Spleen (tissue), 11 donors: ENCODE results near the gene CLCNKA. TPM values are rescaled to one million over a fixed set of nuclear protein-coding genes. Genes with fewer than 3 reads are reported as not detected.
"Not testable (repeated sequence)": the region's sequence is repeated elsewhere in the genome, so short reads cannot be mapped to it uniquely, and the experiment has no call there.

Experiments used
- DNase-seq: peaks from one replicate; pipeline ENCODE4 v3.0.0-alpha.2; 2020
- H3K27ac ChIP-seq, 8 donors: fragments of 200-600 bp; sonication (generic) in 7 of 8; 1 replicate in 4 of 8; 2 replicates in 4 of 8; pipeline versions ENCODE4 v1.5.0 to v1.8.0; 2016 to 2021; ENCODE audit warnings: inconsistent platforms in 4 of 8, mild to moderate bottlenecking in 4 of 8, moderate library complexity in 1 of 8
- H3K27me3 ChIP-seq, 7 donors: fragments of 200-600 bp; sonication (generic) in 6 of 7; replicated peaks in 1 of 7; 1 replicate in 4 of 7; 2 replicates in 3 of 7; pipeline versions ENCODE4 v1.5.0 to v1.8.0; 2016 to 2021; ENCODE audit warnings: inconsistent platforms in 3 of 7, mild to moderate bottlenecking in 1 of 7
- H3K36me3 ChIP-seq, 6 donors: fragments of 200-600 bp; sonication (generic) in 5 of 6; 1 replicate in 4 of 6; 2 replicates in 2 of 6; pipeline versions ENCODE4 v1.5.0 to v1.8.0; 2016 to 2021; ENCODE audit warnings: inconsistent platforms in 2 of 6
- H3K4me1 ChIP-seq, 6 donors: fragments of 200-600 bp; sonication (generic) in 5 of 6; 1 replicate in 3 of 6; 2 replicates in 3 of 6; pipeline versions ENCODE4 v1.5.0 to v1.8.0; 2016 to 2021; ENCODE audit warnings: inconsistent platforms in 3 of 6
- H3K4me3 ChIP-seq, 8 donors: fragments of 200-600 bp; sonication (generic) in 7 of 8; 1 replicate in 4 of 8; 2 replicates in 4 of 8; pipeline versions ENCODE4 v1.5.0 to v1.8.0; 2016 to 2021; ENCODE audit warnings: inconsistent platforms in 4 of 8, mild to moderate bottlenecking in 4 of 8, moderate library complexity in 2 of 8
- H3K9me3 ChIP-seq, 8 donors: fragments of 200-600 bp; sonication (generic) in 7 of 8; 1 replicate in 4 of 8; 2 replicates in 4 of 8; pipeline versions ENCODE4 v1.5.0 to v1.8.0; 2016 to 2021; ENCODE audit warnings: inconsistent platforms in 4 of 8
- CTCF ChIP-seq, 11 experiments: fragments of 200-600 bp in 7 of 11; fragments of 450-650 bp in 4 of 11; sonication (generic) in 4 of 11; IDR thresholded peaks in 8 of 11; conservative IDR thresholded peaks in 3 of 11; 1 replicate in 7 of 11; 2 replicates in 4 of 11; pipeline versions ENCODE4 v1.4.0 to v1.8.0; 2016 to 2021; ENCODE audit warnings: antibody characterized with exemption in 11 of 11, inconsistent platforms in 4 of 11, mild to moderate bottlenecking in 1 of 11
- POLR2A ChIP-seq, 3 donors: fragments of 450-650 bp; IDR thresholded peaks; one replicate each; pipeline ENCODE4 v1.5.1; 2017; ENCODE audit warnings: antibody characterized with exemption in 3 of 3, mild to moderate bottlenecking in 1 of 3
- POLR2AphosphoS5 ChIP-seq, 3 donors: sonication (generic); formaldehyde crosslinking; IDR thresholded peaks; one replicate each; pipeline ENCODE4 v1.5.1; 2017; ENCODE audit warnings: antibody characterized with exemption in 3 of 3
- WGBS, 5 donors: extraction: QIAGEN DNeasy Blood & Tissue Kit in 3 of 5; methylation state at CpG; one replicate each; pipeline versions ENCODE4 v1.1.5 to v1.1.7; 2013 to 2018; 5-methylcytosine and 5-hydroxymethylcytosine counted together
- intact Hi-C: fragments of 100-400 bp; cut with DNase I; formaldehyde crosslinking; loops from one replicate; pipeline ENCODE4 v1.15.0; 2023; ENCODE audit warnings: low total_unique reads
- polyA plus RNA-seq, 3 donors: library from polyadenylated mRNA; stranded (reverse); fragments of 200-250 nt; gene quantifications; one replicate each; pipeline ENCODE4 v1.2.1, GENCODE V29; 2013
- total RNA-seq, 7 donors: library from RNA; depleted of rRNA in 3 of 7; stranded (reverse); fragments of >200 nt in 3 of 7; fragmentation: NEBNext Ultra II Directional in 4 of 7; extraction: Animal tissue kit (Norgen Biotek cat#: 25700) in 4 of 7; gene quantifications; one replicate each; pipeline versions ENCODE4 v1.1.0 to v1.2.1, GENCODE V29; 2016 to 2021
- donor health status: healthy with polysubstance abuse.
- donor health status: DM: no; HTN: no; CAD: no; lungs with moderate emphysema.
- donor health status: DM: no; HTN: no; CAD: no.
- donor health status: Bipolar disorder and iron deficiency.
- donor health status: healthy.
- donor health status: DM: no; HTN: no; CAD: no.
- donor health status: DM: yes; HTN: yes; CAD: no.

CLCNKA gene
- total and polyA plus RNA-seq, 10 donors: 0.19 to 0.50 (median 0.30) TPM; not detected in 4

GRCh38 chr1:16019644-16020277, 2.1 kb upstream of the CLCNKA start:
- no peaks in the 10 kb centered on the region for H3K27me3 ChIP-seq
- intact Hi-C loops: no loop called here
- WGBS, 5 donors: 65 to 82% (median 73%) methylated on average over 7 to 9 of the region's 9 CpGs
- H3K27ac ChIP-seq: peak overlapping the region in 1 of 8 donors; percentile 70
- no peak for DNase-seq
- H3K36me3 ChIP-seq: no peaks in the 10 kb centered on the region
- peaks cover 5 to 31% (median 20%) of the 10 kb centered on the region in 6 donors for H3K4me1 ChIP-seq
- H3K9me3 ChIP-seq: no peaks in the 10 kb centered on the region
- H3K4me3 ChIP-seq: no peak overlapping the region
- no peak for TF ChIP-seq POLR2A (IDR thresholded peaks at IDR 0.05)
- TF ChIP-seq POLR2AphosphoS5 (IDR thresholded peaks at IDR 0.05): no peak

GRCh38 chr1:16020325-16020724, 1.5 kb upstream of the CLCNKA start:
- 82 to 93% (median 90%) methylated on average over 5 to 6 of the region's 6 CpGs for WGBS, 5 donors
- Histone ChIP-seq H3K27ac (no peak overlapping the region), H3K36me3 (no peaks in the 10 kb centered on the region), H3K27me3 (no peaks in the 10 kb centered on the region), H3K9me3 (no peaks in the 10 kb centered on the region), H3K4me3 (no peak overlapping the region), H3K4me1 (peaks cover 5 to 28% (median 17%) of the 10 kb centered on the region in 6 donors)
- intact Hi-C loops: no loop called here
- DNase-seq: no peak
- TF ChIP-seq CTCF (IDR thresholded peaks at IDR 0.05 in 8 of 11, conservative IDR thresholded peaks at IDR 0.05 in 3 of 11) (no peak), POLR2A (IDR thresholded peaks at IDR 0.05) (no peak), POLR2AphosphoS5 (IDR thresholded peaks at IDR 0.05) (no peak)

GRCh38 chr1:16020878-16021277, 958 bp upstream of the CLCNKA start:
- H3K27me3 ChIP-seq, H3K36me3 ChIP-seq, H3K9me3 ChIP-seq, H3K4me3 ChIP-seq, H3K27ac ChIP-seq, intact Hi-C loops, DNase-seq: not testable (repeated sequence)
- peaks cover 5 to 28% (median 17%) of the 10 kb centered on the region in 6 donors for H3K4me1 ChIP-seq
- 70 to 85% (median 78%) methylated on average over 4 to 9 of the region's 9 CpGs for WGBS, 5 donors

- no peak for DNase-seq
- Histone ChIP-seq H3K4me3 (no peak overlapping the region), H3K9me3 (no peaks in the 10 kb centered on the region), H3K4me1 (peaks cover 8 to 33% (median 25%) of the 10 kb centered on the region in 6 donors), H3K36me3 (no peaks in the 10 kb centered on the region), H3K27me3 (peaks cover 0 to 14% (median 7%) of the 10 kb centered on the region in 7 donors), H3K27ac (no peak overlapping the region)
- intact Hi-C loops: no loop called here
- 74 to 95% (median 81%) methylated on average over 4 to 11 of the region's 11 CpGs for WGBS, 5 donors
- TF ChIP-seq POLR2A (IDR thresholded peaks at IDR 0.05) (no peak), POLR2AphosphoS5 (IDR thresholded peaks at IDR 0.05) (no peak), CTCF (IDR thresholded peaks at IDR 0.05 in 8 of 11, conservative IDR thresholded peaks at IDR 0.05 in 3 of 11) (no peak)
Measured at GRCh38 chr1:16022393-16022792, 557 bp downstream of the CLCNKA start.

- TF ChIP-seq CTCF (IDR thresholded peaks at IDR 0.05 in 8 of 11, conservative IDR thresholded peaks at IDR 0.05 in 3 of 11): no peak
- no peak for TF ChIP-seq POLR2AphosphoS5 (IDR thresholded peaks at IDR 0.05)
- TF ChIP-seq POLR2A (IDR thresholded peaks at IDR 0.05): no peak
- Histone ChIP-seq H3K4me1 (peaks cover 6 to 26% (median 21%) of the 10 kb centered on the region in 6 donors), H3K36me3 (no peaks in the 10 kb centered on the region), H3K27me3 (peaks cover 0 to 21% (median 8%) of the 10 kb centered on the region in 7 donors), H3K4me3 (no peak overlapping the region), H3K9me3 (no peaks in the 10 kb centered on the region), H3K27ac (no peak overlapping the region)
- no peak for DNase-seq
- 63 to 90% (median 78%) methylated on average over 2 to 7 of the region's 7 CpGs for WGBS, 5 donors
- intact Hi-C loops: no loop called here
Measured at GRCh38 chr1:16023050-16023653, 1.3 kb downstream of the CLCNKA start.

GRCh38 chr1:16026302-16026701, 4.5 kb downstream of the CLCNKA start:
- H3K36me3 ChIP-seq, intact Hi-C loops, H3K9me3 ChIP-seq, H3K27ac ChIP-seq, DNase-seq: not testable (repeated sequence)
- peaks cover 0 to 47% (median 23%) of the 10 kb centered on the region in 7 donors for H3K27me3 ChIP-seq
- 34 to 42% (median 39%) methylated on average over 4 to 9 of the region's 10 CpGs; no CpG with 5 or more reads in 1 of the 5 donors for WGBS, 5 donors
- peak overlapping the region in 2 of 8 donors; percentile 25 to 57 for H3K4me3 ChIP-seq
- H3K4me1 ChIP-seq: peaks cover 6 to 14% (median 9%) of the 10 kb centered on the region in 6 donors
